COR-L47 (cell line): ENCODE results near the gene CD82.
A peak's percentile ranks its signal among the peaks of the same experiment; 100 is the strongest.

Experiments used
- DNase-seq: peaks from one replicate; lab custom pipeline; 2025; lab: John Stamatoyannopoulos, UW

Gene CD82

GRCh38 chr11:44602891-44603310 lies 37.4 kb downstream of the CD82 start:
- no peak for DNase-seq

GRCh38 chr11:44604171-44604581 lies 38.7 kb downstream of the CD82 start:
- peak; percentile 15 for DNase-seq

- no peak for DNase-seq
Measured at GRCh38 chr11:44605068-44605708, 39.7 kb downstream of the CD82 start.

- no peak for DNase-seq
Measured at GRCh38 chr11:44605965-44606364, 40.5 kb downstream of the CD82 start.

- DNase-seq, result no peak
Measured at GRCh38 chr11:44606472-44606871, 41.0 kb downstream of the CD82 start.

DNA sequence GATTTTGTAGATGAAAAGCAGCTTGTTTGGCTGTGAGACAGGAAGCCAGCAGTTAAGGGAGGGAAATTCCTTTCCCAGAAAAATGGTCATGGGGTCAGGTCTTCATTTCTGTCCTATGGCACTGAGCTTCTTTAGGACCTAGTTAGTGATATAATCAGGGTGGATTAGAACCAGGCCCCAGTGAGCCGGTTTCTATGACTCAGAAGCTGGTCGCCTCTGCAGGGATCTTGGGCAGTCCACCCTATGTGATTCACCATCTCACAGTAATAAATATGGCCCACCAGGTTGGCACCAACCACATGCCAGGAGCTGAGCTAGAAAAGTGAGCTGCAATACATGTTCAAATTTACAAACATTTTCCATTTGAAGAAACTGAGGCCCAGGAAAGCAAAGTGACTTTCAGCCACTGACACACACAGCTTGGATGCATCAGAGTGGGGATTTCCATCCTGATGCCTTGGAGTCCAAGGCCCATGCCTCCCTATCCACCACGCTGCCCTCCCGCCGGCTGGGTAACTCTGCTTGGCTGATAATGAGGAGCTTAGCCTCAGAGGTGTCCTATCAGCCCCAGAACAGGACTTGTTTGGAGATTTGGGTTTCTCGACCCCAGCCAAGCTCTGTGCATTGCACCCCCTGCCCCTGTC lies 42.0 kb downstream of the CD82 start:
- DNase-seq, result no peak

DNA sequence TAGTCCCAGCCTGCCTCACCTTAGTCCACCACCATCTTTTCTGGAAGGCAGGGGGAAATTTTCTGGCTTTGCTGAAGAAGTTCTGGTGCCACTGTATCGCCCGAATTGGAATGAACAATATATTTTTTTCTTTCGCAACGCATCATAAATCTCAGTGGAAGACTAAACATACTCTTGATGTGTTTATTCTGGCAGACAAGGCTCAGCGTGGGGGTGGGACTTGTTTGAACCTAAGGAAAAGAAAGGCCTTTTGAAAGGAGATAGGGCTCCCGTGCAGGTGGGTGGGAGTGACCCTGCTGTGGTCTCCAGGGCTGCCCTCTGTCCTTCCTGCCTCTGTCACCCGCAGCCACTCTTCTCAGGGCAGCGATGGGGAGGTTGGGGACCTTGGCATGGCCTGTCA lies 42.5 kb downstream of the CD82 start:
- DNase-seq, result no peak

GRCh38 chr11:44608651-44608990 lies 43.2 kb downstream of the CD82 start:
- DNase-seq, result no peak

DNA sequence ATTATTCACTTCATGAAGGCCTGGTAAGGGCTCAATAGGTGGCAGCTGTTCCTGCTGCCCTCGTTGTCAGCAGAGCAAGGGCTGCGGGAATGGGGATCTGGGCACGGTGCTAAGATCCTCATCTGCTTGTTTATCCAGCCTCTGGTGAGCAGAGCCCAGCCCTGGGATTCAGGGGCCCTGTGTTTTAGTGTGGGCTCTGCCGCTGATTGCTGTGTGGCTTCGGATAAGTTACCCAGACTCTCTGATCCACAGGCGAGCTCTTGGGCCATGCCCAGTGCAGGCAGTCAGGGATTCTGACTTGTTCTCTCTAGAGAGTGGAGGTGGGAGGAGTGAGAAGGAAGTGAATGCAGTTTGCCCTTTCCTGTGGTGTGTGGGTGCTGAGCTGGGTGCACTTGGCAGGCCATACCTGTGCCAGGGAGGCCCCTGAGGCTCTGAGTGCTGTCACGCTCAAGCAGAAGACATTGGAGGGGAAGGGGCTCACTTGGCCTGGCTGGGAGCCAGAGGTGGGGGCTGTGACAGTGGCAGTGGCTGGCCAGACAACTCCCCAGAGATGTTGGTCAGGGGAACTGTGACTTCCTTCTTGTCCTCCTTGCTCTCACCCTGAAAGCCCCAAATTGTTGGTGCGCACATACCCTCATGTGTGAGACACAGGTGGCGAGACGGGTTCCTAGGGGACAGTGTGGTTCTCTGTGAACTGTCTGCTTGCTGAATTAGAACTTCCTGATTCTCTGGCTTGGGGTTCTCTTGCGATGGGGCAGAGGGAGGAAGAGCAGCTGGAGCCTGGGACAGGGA lies 43.7 kb downstream of the CD82 start:
- DNase-seq, result no peak

DNA sequence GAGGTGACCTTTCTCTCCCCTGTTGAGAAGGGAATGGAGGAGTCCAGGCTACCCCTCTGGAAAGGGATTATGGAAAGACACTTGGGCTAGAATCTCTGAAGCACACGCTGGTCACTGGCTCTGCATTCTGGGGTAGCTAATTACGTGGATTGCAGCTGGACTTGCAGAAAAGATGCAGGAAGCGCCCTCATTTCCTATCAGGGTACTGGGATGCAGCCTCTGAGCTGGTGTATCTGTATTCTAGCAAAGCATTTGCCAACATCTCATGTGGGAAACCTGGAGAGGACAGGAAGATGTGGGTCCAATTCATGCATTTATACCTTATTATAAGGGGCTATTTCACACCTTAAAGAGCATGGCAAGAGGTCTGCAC lies 44.3 kb downstream of the CD82 start:
- DNase-seq, result no peak

DNA sequence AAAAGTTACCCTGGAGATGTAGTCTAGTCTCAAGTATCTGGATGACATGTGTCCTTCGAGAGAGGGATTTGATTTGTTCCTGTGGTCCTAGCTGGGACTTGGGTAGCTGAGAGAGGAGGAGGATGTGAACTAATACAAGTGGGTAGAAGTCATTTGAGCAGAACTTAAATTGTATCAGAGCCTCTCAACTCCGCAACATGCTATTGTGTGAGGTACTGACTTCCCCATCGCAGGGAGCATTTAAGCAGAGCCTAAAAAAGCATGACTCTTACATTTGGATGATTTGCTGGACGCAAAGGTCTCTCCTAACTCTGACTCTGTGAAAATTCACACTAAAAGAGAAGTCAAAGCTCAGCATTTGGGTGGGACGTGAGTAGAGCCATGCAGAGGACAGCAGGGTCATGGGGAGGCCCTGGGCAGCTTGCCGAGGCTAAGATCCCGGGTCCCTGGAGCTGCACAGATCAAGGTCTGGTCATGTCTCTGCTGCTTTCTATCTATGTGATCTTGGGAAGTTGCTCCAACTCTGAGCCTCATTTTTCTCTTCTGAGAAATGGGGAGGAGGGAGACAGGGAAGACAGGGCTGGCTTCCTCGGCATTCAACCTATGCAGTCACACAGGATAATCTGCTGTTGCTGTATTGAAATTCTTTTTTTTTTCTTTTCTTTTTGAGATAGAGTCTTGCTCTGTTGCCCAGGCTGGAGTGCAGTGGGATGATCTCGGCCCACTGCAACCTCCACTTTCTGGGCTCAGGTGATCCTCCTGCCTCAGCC lies 44.9 kb downstream of the CD82 start:
- no peak for DNase-seq

GRCh38 chr11:44611088-44611487 lies 45.6 kb downstream of the CD82 start:
- DNase-seq, result no peak

DNA sequence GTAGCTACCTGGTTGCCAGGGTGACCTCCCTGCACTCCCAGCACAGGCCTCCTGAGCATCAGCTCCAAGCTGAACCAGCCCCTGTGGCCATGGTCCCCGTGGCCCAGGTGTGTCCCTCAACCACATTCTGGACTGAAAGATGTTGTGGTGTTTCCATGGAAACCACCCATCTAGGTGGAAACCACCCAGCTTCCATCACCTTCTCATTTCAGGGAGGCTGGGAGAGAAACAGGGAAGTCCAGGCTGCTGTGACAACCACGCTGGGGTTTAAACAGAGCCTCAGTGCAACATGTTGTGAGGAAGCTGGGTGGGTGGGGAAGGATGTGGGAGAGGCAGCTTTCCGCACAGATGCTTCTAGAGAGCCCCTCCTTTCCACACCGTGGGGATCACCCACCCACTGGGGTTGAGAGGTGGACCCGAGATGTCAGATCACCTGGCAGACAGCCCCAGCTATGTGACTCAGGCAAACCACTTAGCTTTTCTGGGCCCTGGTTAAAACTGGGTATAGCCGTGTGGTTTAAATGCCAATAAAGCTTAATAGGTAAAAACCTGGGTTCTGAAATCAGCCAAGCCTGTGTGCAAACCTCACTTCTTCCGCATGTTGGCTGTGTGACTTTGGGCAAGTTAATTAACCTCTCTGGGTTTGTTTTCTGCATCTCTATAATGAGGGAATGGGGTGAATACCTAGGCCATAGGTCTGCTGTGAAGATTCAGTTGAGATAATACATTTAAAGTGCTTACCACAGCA lies 46.4 kb downstream of the CD82 start:
- no peak for DNase-seq

GRCh38 chr11:44613153-44613552 lies 47.7 kb downstream of the CD82 start:
- no peak for DNase-seq

GRCh38 chr11:44614281-44614775 lies 48.9 kb downstream of the CD82 start:
- no peak for DNase-seq

DNA sequence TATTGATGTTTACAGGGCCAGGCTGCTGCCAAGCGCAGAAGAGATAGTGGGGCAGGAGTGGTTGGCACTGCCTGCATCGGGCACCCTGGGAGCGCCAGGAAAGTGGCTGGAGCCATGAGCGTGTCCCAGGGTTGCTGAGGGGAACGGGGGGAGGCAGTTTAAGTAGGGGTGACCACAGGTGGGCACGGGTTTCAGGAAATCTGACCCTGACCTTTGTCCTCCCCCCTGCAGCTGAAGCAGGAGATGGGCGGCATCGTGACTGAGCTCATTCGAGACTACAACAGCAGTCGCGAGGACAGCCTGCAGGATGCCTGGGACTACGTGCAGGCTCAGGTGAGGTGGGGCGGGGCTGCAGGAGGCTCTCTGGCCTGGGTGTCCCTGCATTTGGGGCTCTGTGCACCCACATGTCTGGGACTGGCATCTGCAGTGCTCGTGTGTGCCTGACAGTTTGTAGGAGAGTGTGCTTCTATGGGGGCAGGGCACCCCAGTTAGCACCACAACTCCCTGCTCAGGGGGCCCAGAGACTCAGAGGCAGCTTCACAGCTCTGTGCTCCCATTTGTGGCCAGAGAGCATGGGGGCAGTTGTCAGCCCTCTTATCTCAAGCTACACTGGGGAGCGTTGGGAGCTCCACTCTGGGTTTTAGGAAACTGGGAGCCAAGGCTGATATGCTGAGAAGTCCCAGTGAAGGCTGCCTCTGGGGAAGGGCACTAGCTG lies 49.7 kb downstream of the CD82 start:
- no peak for DNase-seq

GRCh38 chr11:44615913-44616791 lies 50.7 kb downstream of the CD82 start:
- no peak for DNase-seq

GRCh38 chr11:44617671-44618461 lies 52.4 kb downstream of the CD82 start:
- DNase-seq, result no peak
